Glutamatergic neuron (in vitro differentiated cells): ENCODE results near the gene PLEKHG5. TPM values are rescaled to one million over a fixed set of nuclear protein-coding genes. Genes with fewer than 3 reads are reported as not detected.
A peak's percentile ranks its signal among the peaks of the same experiment; 100 is the strongest.

ENCODE experiments used
- DNase-seq: peaks from one replicate; pipeline ENCODE4 v3.0.0; 2022
- H3K27ac Mint-ChIP-seq: one replicate; pipeline ENCODE4 v1.8.0; 2020; ENCODE audit warnings: mild to moderate bottlenecking, mixed read lengths, inconsistent platforms; ENCODE audit not compliant: unreplicated experiment
- H3K27me3 Mint-ChIP-seq: one replicate; pipeline ENCODE4 v1.8.0; 2020; ENCODE audit warnings: mild to moderate bottlenecking, moderate library complexity, mixed read lengths, inconsistent platforms; ENCODE audit not compliant: unreplicated experiment
- H3K36me3 Mint-ChIP-seq: one replicate; pipeline ENCODE4 v1.8.0; 2020; ENCODE audit warnings: mild to moderate bottlenecking, mixed read lengths, inconsistent platforms; ENCODE audit not compliant: unreplicated experiment
- H3K4me1 Mint-ChIP-seq: one replicate; pipeline ENCODE4 v1.8.0; 2020; ENCODE audit warnings: mild to moderate bottlenecking, low read depth, mixed read lengths, inconsistent platforms; ENCODE audit not compliant: unreplicated experiment
- H3K4me3 Mint-ChIP-seq: one replicate; pipeline ENCODE4 v1.8.0; 2020; ENCODE audit warnings: mild to moderate bottlenecking, mixed read lengths, inconsistent platforms; ENCODE audit not compliant: unreplicated experiment
- H3K9me3 Mint-ChIP-seq: one replicate; pipeline ENCODE4 v1.8.0; 2020; ENCODE audit warnings: mild to moderate bottlenecking, moderate library complexity, mixed read lengths, inconsistent platforms; ENCODE audit not compliant: unreplicated experiment
- CTCF ChIP-seq: fragments of 200-600 bp; sonication (generic); IDR thresholded peaks from one replicate; pipeline ENCODE4 v1.5.0; 2021; ENCODE audit not compliant: partially characterized antibody, unreplicated experiment
- long read RNA-seq: library from polyadenylated mRNA; unstranded; transcript quantifications from one replicate; pipeline ENCODE4 v2.0.0, GENCODE V29; 2020; ENCODE audit not compliant: unreplicated experiment
- total RNA-seq: library from RNA; stranded (reverse); fragmentation: NEBNext Ultra II Directional; extraction: Animal tissue kit (Norgen Biotek cat#: 25700); gene quantifications from one replicate; pipeline ENCODE4 v1.2.1, GENCODE V29; 2021; ENCODE audit not compliant: unreplicated experiment

Gene PLEKHG5
- total RNA-seq: 53.0 TPM
- long read RNA-seq, full-length matches to known transcripts: 1 of 2 reads
- long read RNA-seq, partial matches to known transcripts: 1 of 2 reads
- long read RNA-seq, other reads (novel, unspliced or antisense): 0 of 2 reads

- Mint-ChIP-seq H3K9me3 (peaks cover 1% of the 10 kb centered on the region), H3K4me3 (peak within 1 kb of the TSS; percentile 78), H3K27ac (no peak within 1 kb of the TSS), H3K36me3 (no peaks in the 10 kb centered on the region), H3K27me3 (no peaks in the 10 kb centered on the region), H3K4me1 (peaks cover 18% of the 10 kb centered on the region)
- no peak for TF ChIP-seq CTCF
- no peak for DNase-seq
These were observed at the start of gene PLEKHG5 for GRCh38 chr1:6491480-6491962. TSS of gene PLEKHG5 (minus strand) at chr1:6491667. CDS start at chr1:6477571, 14,096 bp downstream.

- no peak for TF ChIP-seq CTCF
- no peak for DNase-seq
- peaks cover 1% of the 10 kb centered on the region for H3K9me3 Mint-ChIP-seq
- no peaks in the 10 kb centered on the region for H3K4me1 Mint-ChIP-seq
- no peak overlapping the region for H3K27ac Mint-ChIP-seq
- no peak overlapping the region for H3K4me3 Mint-ChIP-seq
- no peaks in the 10 kb centered on the region for H3K36me3 Mint-ChIP-seq
- H3K27me3 Mint-ChIP-seq: peaks cover 1% of the 10 kb centered on the region
These were observed 47.5 kb upstream of the PLEKHG5 start for GRCh38 chr1:6538956-6539355.

- no peak for TF ChIP-seq CTCF
- Mint-ChIP-seq H3K4me3 (no peak overlapping the region), H3K27me3 (peaks cover 1% of the 10 kb centered on the region), H3K9me3 (peaks cover 1% of the 10 kb centered on the region), H3K36me3 (peaks cover 4% of the 10 kb centered on the region), H3K27ac (no peak overlapping the region), H3K4me1 (no peaks in the 10 kb centered on the region)
- no peak for DNase-seq
These were observed 44.8 kb upstream of the PLEKHG5 start for GRCh38 chr1:6536291-6536690.

GRCh38 chr1:6535214-6535613, 43.7 kb upstream of the PLEKHG5 start:
- peaks cover 1% of the 10 kb centered on the region for H3K27me3 Mint-ChIP-seq
- H3K9me3 Mint-ChIP-seq: peaks cover 1% of the 10 kb centered on the region
- TF ChIP-seq CTCF: no peak
- H3K4me3 Mint-ChIP-seq: no peak overlapping the region
- H3K4me1 Mint-ChIP-seq: no peaks in the 10 kb centered on the region
- H3K27ac Mint-ChIP-seq: no peak overlapping the region
- no peak for DNase-seq
- peaks cover 4% of the 10 kb centered on the region for H3K36me3 Mint-ChIP-seq

GRCh38 chr1:6534248-6534822, 42.9 kb upstream of the PLEKHG5 start:
- peaks cover 1% of the 10 kb centered on the region for H3K9me3 Mint-ChIP-seq

More at GRCh38 chr1:6534248-6534822, 42.9 kb upstream of the PLEKHG5 start:
- DNase-seq: no peak
- Mint-ChIP-seq H3K36me3 (peaks cover 4% of the 10 kb centered on the region), H3K27ac (no peak overlapping the region), H3K4me1 (no peaks in the 10 kb centered on the region), H3K27me3 (peaks cover 1% of the 10 kb centered on the region), H3K4me3 (no peak overlapping the region)
- no peak for TF ChIP-seq CTCF
